CD4-positive, alpha-beta T cell treated with Interleukin-21 for 1 hour (primary cell): ENCODE data around the gene DUOX2.
"Not testable (repeated sequence)": the region's sequence is repeated elsewhere in the genome, so short reads cannot be mapped to it uniquely, and the experiment has no call there.

ENCODE experiments used
- DNase-seq: peaks from one replicate; pipeline ENCODE4 v3.0.0-alpha.2; 2020

DUOX2 gene

GRCh38 chr15:45062301-45062700, 51.7 kb downstream of the DUOX2 start:
- not testable (repeated sequence) for DNase-seq

- not testable (repeated sequence) for DNase-seq
Measured at GRCh38 chr15:45058690-45059675, 55.0 kb downstream of the DUOX2 start.

GRCh38 chr15:45052676-45053075, 61.3 kb downstream of the DUOX2 start:
- DNase-seq: not testable (repeated sequence)

GRCh38 chr15:45050587-45050986, 63.4 kb downstream of the DUOX2 start:
- no peak for DNase-seq

- DNase-seq: peak; percentile 10
Measured at GRCh38 chr15:45048794-45049631, 65.0 kb downstream of the DUOX2 start.

GRCh38 chr15:45048449-45048793, 65.6 kb downstream of the DUOX2 start:
- not testable (repeated sequence) for DNase-seq

- DNase-seq: not testable (repeated sequence)
Measured at GRCh38 chr15:45044270-45044669, 69.7 kb downstream of the DUOX2 start.

- DNase-seq: not testable (repeated sequence)
Measured at GRCh38 chr15:45042859-45043258, 71.1 kb downstream of the DUOX2 start.
